H1 (cell line): ENCODE data around the gene IFT81. TPM values are rescaled to one million over a fixed set of nuclear protein-coding genes. Genes with fewer than 3 reads are reported as not detected.
A peak's percentile ranks its signal among the peaks of the same experiment; 100 is the strongest.

Experiments used
- CTCF ChIA-PET: fragments of 300-600 bp; sonication (Branson Sonifier 250); formaldehyde crosslinking; loops from one replicate; lab custom pipeline; 2021; ENCODE audit not compliant: partially characterized antibody; lab: Charles Lee
- POLR2A ChIA-PET: fragments of 300-600 bp; sonication (Branson Sonifier 250); formaldehyde crosslinking; loops from one replicate; lab custom pipeline; 2021; ENCODE audit warnings: inconsistent platforms; ENCODE audit not compliant: partially characterized antibody; lab: Charles Lee
- DNase-seq, 2 experiments: peaks; one replicate each; pipeline versions ENCODE4 v3.0.0 to v3.0.0-alpha.2; 2010 to 2022; ENCODE audit warnings: low spot score in 2 of 2, low read depth in 1 of 2, mixed read lengths in 1 of 2
- FAIRE-seq: peaks from 2 replicates; lab custom pipeline; 2011; peaks lifted over from hg19 to GRCh38; lab: Jason Lieb, UNC
- H2AFZ ChIP-seq: 2 replicates; pipeline ENCODE4 v1.8.1; 2012; ENCODE audit warnings: low read length, inconsistent platforms
- H2AK5ac ChIP-seq: 2 replicates; pipeline ENCODE4 v1.6.1; 2013; ENCODE audit warnings: low read depth, low read length
- H2BK120ac ChIP-seq: replicated peaks from 2 replicates; pipeline ENCODE3; 2013; ENCODE audit warnings: low read depth, low read length, inconsistent platforms
- H2BK12ac ChIP-seq: 2 replicates; pipeline ENCODE4 v1.6.1; 2013; ENCODE audit warnings: low read depth, low read length
- H2BK15ac ChIP-seq: 2 replicates; pipeline ENCODE4 v1.6.1; 2013; ENCODE audit warnings: low read length
- H2BK20ac ChIP-seq: 2 replicates; pipeline ENCODE4 v1.6.1; 2013; ENCODE audit warnings: low read length
- H2BK5ac ChIP-seq: 2 replicates; pipeline ENCODE4 v1.6.1; 2013; ENCODE audit warnings: low read depth, low read length
- H3K14ac ChIP-seq: 2 replicates; pipeline ENCODE4 v1.6.1; 2013; ENCODE audit warnings: inconsistent platforms; ENCODE audit not compliant: insufficient read length
- H3K18ac ChIP-seq: 2 replicates; pipeline ENCODE4 v1.6.1; 2013; ENCODE audit warnings: low read length; ENCODE audit errors: extremely low read depth
- H3K23ac ChIP-seq: 2 replicates; pipeline ENCODE4 v1.6.1; 2013; ENCODE audit warnings: inconsistent platforms; ENCODE audit not compliant: insufficient read length
- H3K23me2 ChIP-seq: 2 replicates; pipeline ENCODE4 v1.6.1; 2013; ENCODE audit warnings: low read depth, low read length
- H3K27ac ChIP-seq: 2 replicates; pipeline ENCODE4 v1.6.1; 2011; ENCODE audit warnings: low read depth, low read length, inconsistent platforms
- H3K27me3 ChIP-seq, 4 experiments: replicated peaks in 1 of 4; 1 replicate in 1 of 4; 2 replicates in 3 of 4; pipeline versions ENCODE4 v1.6.1 to v1.8.1; 2011 to 2013; ENCODE audit warnings: low read length in 3 of 4, mild to moderate bottlenecking in 3 of 4, inconsistent platforms in 2 of 4, mixed read lengths in 2 of 4, moderate library complexity in 1 of 4; ENCODE audit not compliant: control insufficient read depth in 3 of 4, insufficient read depth in 3 of 4; ENCODE audit errors: extremely low read depth in 1 of 4
- H3K36me3 ChIP-seq, 4 experiments: 2 replicates each; pipeline versions ENCODE4 v1.6.1 to v1.8.1; 2011 to 2013; ENCODE audit warnings: mild to moderate bottlenecking in 4 of 4, low read length in 3 of 4, moderate library complexity in 2 of 4, control low read depth in 1 of 4, inconsistent platforms in 1 of 4; ENCODE audit not compliant: insufficient read depth in 4 of 4, control insufficient read depth in 2 of 4
- H3K4ac ChIP-seq: replicated peaks from 2 replicates; pipeline ENCODE3; 2013; ENCODE audit warnings: low read length, low read depth, mixed read lengths, inconsistent platforms; ENCODE audit not compliant: insufficient read length
- H3K4me1 ChIP-seq, 4 experiments: replicated peaks in 1 of 4; 1 replicate in 1 of 4; 2 replicates in 3 of 4; pipeline versions ENCODE4 v1.6.1 to v1.8.1; 2011 to 2013; ENCODE audit warnings: low read length in 3 of 4, inconsistent platforms in 2 of 4, mixed read lengths in 1 of 4; ENCODE audit not compliant: insufficient read depth in 4 of 4, control insufficient read depth in 3 of 4
- H3K4me2 ChIP-seq, 2 experiments: 2 replicates each; pipeline versions ENCODE4 v1.6.1 to v1.8.1; 2011 to 2013; ENCODE audit warnings: low read depth in 2 of 2, low read length in 2 of 2, control low read depth in 1 of 2, inconsistent platforms in 1 of 2, mild to moderate bottlenecking in 1 of 2; ENCODE audit not compliant: insufficient read depth in 1 of 2
- H3K4me3 ChIP-seq, 4 experiments: fragments of 200-600, 300-600 bp in 1 of 4; sonication (generic), shearing (Covaris generic), sonication (Bioruptor Twin) in 1 of 4; 2 replicates each; pipeline versions ENCODE4 v1.5.1 to v1.8.1; 2011 to 2016; ENCODE audit warnings: low read length in 4 of 4, low read depth in 3 of 4, control low read depth in 2 of 4, inconsistent platforms in 2 of 4, mild to moderate bottlenecking in 2 of 4, mixed read lengths in 1 of 4, moderate library complexity in 1 of 4; ENCODE audit not compliant: insufficient read depth in 2 of 4; ENCODE audit errors: extremely low read depth in 1 of 4
- H3K56ac ChIP-seq: replicated peaks from 2 replicates; pipeline ENCODE3; 2013; ENCODE audit warnings: low read depth, mild to moderate bottlenecking, mixed read lengths, low read length, inconsistent platforms; ENCODE audit not compliant: insufficient read length
- H3K79me1 ChIP-seq: 2 replicates; pipeline ENCODE4 v1.6.1; 2013; ENCODE audit warnings: low read depth, low read length, control low read depth
- H3K79me2 ChIP-seq, 2 experiments: 2 replicates each; pipeline versions ENCODE4 v1.6.1 to v1.8.1; 2012 to 2013; ENCODE audit warnings: low read length in 2 of 2, mild to moderate bottlenecking in 2 of 2, inconsistent platforms in 1 of 2; ENCODE audit not compliant: insufficient read depth in 2 of 2, control insufficient read depth in 1 of 2
- H3K9ac ChIP-seq, 4 experiments: replicated peaks in 1 of 4; 1 replicate in 1 of 4; 2 replicates in 3 of 4; pipeline versions ENCODE4 v1.6.1 to v1.8.1; 2011 to 2013; ENCODE audit warnings: low read depth in 3 of 4, low read length in 3 of 4, control low read depth in 2 of 4, mild to moderate bottlenecking in 2 of 4, moderate library complexity in 2 of 4, inconsistent platforms in 1 of 4; ENCODE audit errors: extremely low read depth in 1 of 4
- H3K9me3 ChIP-seq, 2 experiments: 2 replicates each; pipeline versions ENCODE4 v1.6.1 to v1.8.1; 2012 to 2013; ENCODE audit warnings: mild to moderate bottlenecking in 2 of 2, moderate library complexity in 2 of 2, control low read depth in 1 of 2, inconsistent platforms in 1 of 2, low read depth in 1 of 2, low read length in 1 of 2, mixed read lengths in 1 of 2; ENCODE audit not compliant: insufficient read depth in 2 of 2
- H4K20me1 ChIP-seq, 2 experiments: replicated peaks in 1 of 2; 2 replicates each; pipeline versions ENCODE3 to v1.8.1; 2011 to 2013; ENCODE audit warnings: inconsistent platforms in 2 of 2, low read length in 2 of 2, mild to moderate bottlenecking in 1 of 2; ENCODE audit not compliant: insufficient read depth in 2 of 2, control insufficient read depth in 1 of 2
- H4K5ac ChIP-seq: 2 replicates; pipeline ENCODE4 v1.6.1; 2013; ENCODE audit warnings: low read length, low read depth, mixed read lengths, inconsistent platforms; ENCODE audit not compliant: insufficient read length
- H4K8ac ChIP-seq: 2 replicates; pipeline ENCODE4 v1.8.0; 2013; ENCODE audit warnings: mild to moderate bottlenecking, moderate library complexity, low read length, inconsistent platforms; ENCODE audit not compliant: insufficient read depth; ENCODE audit errors: extremely low read depth
- H4K91ac ChIP-seq: replicated peaks from 2 replicates; pipeline ENCODE3; 2013; ENCODE audit warnings: low read length, mixed read lengths, inconsistent platforms; ENCODE audit not compliant: insufficient read length
- GTF2F1 ChIP-seq: IDR thresholded peaks from 2 replicates; pipeline ENCODE4 v1.6.1; 2012; ENCODE audit warnings: low read depth, low read length, improper control_type of control experiment, borderline replicate concordance
- SIN3A ChIP-seq, 2 experiments: IDR thresholded peaks in 1 of 2; conservative IDR thresholded peaks in 1 of 2; 2 replicates each; pipeline ENCODE4 v1.6.1; 2011 to 2012; ENCODE audit warnings: low read length in 2 of 2, improper control_type of control experiment in 1 of 2, low read depth in 1 of 2, mild to moderate bottlenecking in 1 of 2
- SIX5 ChIP-seq: IDR thresholded peaks from 2 replicates; pipeline ENCODE4 v1.6.1; 2011; ENCODE audit warnings: mild to moderate bottlenecking, low read depth, low read length
- TEAD4 ChIP-seq: IDR thresholded peaks from 2 replicates; pipeline ENCODE4 v1.6.1; 2012; ENCODE audit warnings: low read depth, low read length, inconsistent platforms, mixed read lengths
- WGBS, 2 experiments: shearing (Covaris generic) in 1 of 2; methylation state at CpG; one replicate each; pipeline versions ENCODE4 v1.1.6 to v1.1.7; 2013 to 2015; ENCODE audit warnings: low lambda C conversion rate in 2 of 2, mixed read lengths in 2 of 2, inconsistent platforms in 1 of 2, low coverage in 1 of 2, missing lambda C conversion rate in 1 of 2; ENCODE audit not compliant: insufficient replicate concordance in 2 of 2, insufficient coverage in 1 of 2, insufficient read length in 1 of 2; ENCODE audit errors: extremely low coverage in 1 of 2, missing lambda C conversion rate in 1 of 2; 5-methylcytosine and 5-hydroxymethylcytosine counted together
- polyA plus RNA-seq, 7 experiments: library from polyadenylated mRNA; depleted of rRNA in 3 of 7; stranded (reverse) in 5 of 7; unstranded in 2 of 7; fragments of >200 nt in 5 of 7; fragments of 200-250 nt in 2 of 7; gene quantifications; 1 replicate in 5 of 7; 2 replicates in 1 of 7; 4 replicates in 1 of 7; pipeline versions ENCODE4 v1.2.1 to v1.2.3, GENCODE V29; 2011 to 2013; ENCODE audit warnings: missing spikeins in 2 of 7, mixed read lengths in 2 of 7
- total RNA-seq: library from RNA; stranded (reverse); fragmentation: NEBNext Ultra II Directional; extraction: Animal tissue kit (Norgen Biotek cat#: 25700); gene quantifications from 2 replicates; pipeline ENCODE4 v1.2.1, GENCODE V29; 2021

The IFT81 gene
- total and polyA plus RNA-seq, 2 of the 8 experiments (the other 6 are each of a cell fraction or from before 2014, with no cell fraction given) = 4.1 to 14.5 TPM

GRCh38 chr12:110247340-110248095 lies 123.4 kb downstream of the IFT81 start:
- Histone ChIP-seq H3K4me2 (no peak overlapping the region), H3K9me3 (no peaks in the 10 kb centered on the region), H4K91ac (no peak overlapping the region), H2BK5ac (no peak overlapping the region), H3K4me3 (no peak overlapping the region), H3K4ac (no peak overlapping the region), H2BK20ac (no peak overlapping the region), H3K56ac (no peak overlapping the region), H3K23me2 (no peaks in the 10 kb centered on the region), H2AK5ac (no peak overlapping the region), H4K8ac (no peak overlapping the region), H3K23ac (no peak overlapping the region), H3K27me3 (no peaks in the 10 kb centered on the region), H2BK120ac (no peak overlapping the region), H3K79me1 (no peaks in the 10 kb centered on the region), H2AFZ (no peak overlapping the region), H3K14ac (no peak overlapping the region), H3K4me1 (peaks cover 4 to 13% (median 6%) of the 10 kb centered on the region in 4 experiments; a peak in 6 of 7 replicates), H4K20me1 (no peaks in the 10 kb centered on the region), H3K18ac (no peak overlapping the region), H3K9ac (peak overlapping the region in 1 of 4 experiments; percentile 37; a peak in 2 of 7 replicates), H2BK12ac (no peak overlapping the region), H2BK15ac (no peak overlapping the region), H3K27ac (no peak overlapping the region), H3K79me2 (no peaks in the 10 kb centered on the region), H3K36me3 (no peaks in the 10 kb centered on the region), H4K5ac (no peak overlapping the region)
- 84% methylated on average over 13 of the region's 14 CpGs; no CpG with 5 or more reads in 1 of the 2 experiments for WGBS, 2 experiments
- DNase-seq (no peak), FAIRE-seq (no peak)
- TF ChIP-seq GTF2F1 (no peak), TEAD4 (no peak), SIN3A (conservative IDR thresholded peaks at IDR 0.05 in 1 of 2, IDR thresholded peaks at IDR 0.05 in 1 of 2; ENCODE audit: low read depth in 1 of 2, low read length in 2 of 2) (no peak), SIX5 (no peak)
- ChIA-PET POLR2A (interaction anchor here (1.1 to 2.4 kb wide), 4 partner anchors 16 to 35 kb away, joined by 3 to 10 read pairs (median 4); partner anchors contain the start of gene ATP2A2), CTCF (interaction anchor here (0.6 to 1.3 kb wide), 4 partner anchors 23 to 124 kb away, joined by 3 to 4 read pairs (median 3); no protein-coding TSS in a partner anchor)
